PC-3 (cell line): ENCODE measurements around the gene CYP39A1. TPM values are rescaled to one million over a fixed set of nuclear protein-coding genes. Genes with fewer than 3 reads are reported as not detected.

Experiments used
- ATAC-seq: fragments of 200-7000 bp; cut with Tn5 transposase; 2 replicates; pipeline ENCODE4 v1.9.1; 2020; ENCODE audit warnings: mild to moderate bottlenecking, moderate library complexity
- BruUV-seq: library from RNA; stranded (reverse); fragments of 400-500 nt; replicated peaks from 2 replicates; lab custom pipeline; 2021; lab: Mats Ljungman, UMichigan
- CTCF ChIA-PET: fragments of 300-600 bp; sonication (Branson Sonifier 250); formaldehyde crosslinking; loops from one replicate; lab custom pipeline; 2022; ENCODE audit warnings: antibody characterized with exemption; lab: Charles Lee
- POLR2A ChIA-PET: fragments of 300-600 bp; sonication (Branson Sonifier 250); formaldehyde crosslinking; loops from one replicate; lab custom pipeline; 2022; ENCODE audit warnings: antibody characterized with exemption; ENCODE audit not compliant: unreplicated experiment; lab: Charles Lee
- DNase-seq: peaks from one replicate; pipeline ENCODE4 v3.0.0-alpha.2; 2015
- H2AFZ ChIP-seq: fragments of 300-600 bp; sonication (generic); 2 replicates; pipeline ENCODE4 v1.6.0; 2016; ENCODE audit warnings: antibody characterized with exemption, low read length
- H3F3A ChIP-seq: fragments of 300-600 bp; sonication (generic); one replicate; pipeline ENCODE4 v1.6.0; 2017; ENCODE audit warnings: antibody characterized with exemption, low read length, control low read depth, mild to moderate bottlenecking; ENCODE audit not compliant: unreplicated experiment
- H3K27ac ChIP-seq: fragments of 300-600 bp; sonication (generic); 2 replicates; pipeline ENCODE4 v1.5.1; 2016; ENCODE audit warnings: mild to moderate bottlenecking, low read length
- H3K27me3 ChIP-seq: fragments of 300-600 bp; sonication (generic); 2 replicates; pipeline ENCODE4 v1.6.1; 2016; ENCODE audit warnings: low read length, mixed read lengths
- H3K36me3 ChIP-seq: fragments of 300-600 bp; sonication (generic); 2 replicates; pipeline ENCODE4 v1.6.1; 2016; ENCODE audit warnings: low read depth, mixed run types, low read length, mixed read lengths
- H3K4me1 ChIP-seq: fragments of 300-600 bp; sonication (generic); 2 replicates; pipeline ENCODE4 v1.5.1; 2016; ENCODE audit warnings: low read length; ENCODE audit not compliant: insufficient read depth
- H3K4me2 ChIP-seq: fragments of 300-600 bp; sonication (generic); 2 replicates; pipeline ENCODE4 v1.6.0; 2016; ENCODE audit warnings: low read length
- H3K4me3 ChIP-seq: fragments of 300-600 bp; sonication (generic); 2 replicates; pipeline ENCODE4 v1.5.1; 2016; ENCODE audit warnings: mild to moderate bottlenecking, low read length, mixed read lengths
- H3K79me2 ChIP-seq: fragments of 300-600 bp; sonication (generic); 2 replicates; pipeline ENCODE4 v1.6.1; 2017; ENCODE audit warnings: low read length, mixed read lengths
- H3K9ac ChIP-seq: fragments of 300-600 bp; sonication (generic); 2 replicates; pipeline ENCODE4 v1.6.0; 2016; ENCODE audit warnings: mild to moderate bottlenecking, low read length
- H3K9me2 ChIP-seq: fragments of 300-600 bp; sonication (generic); replicated peaks from 2 replicates; pipeline ENCODE4 v1.6.1; 2016; ENCODE audit warnings: mixed run types, low read length, mixed read lengths
- H3K9me3 ChIP-seq: fragments of 300-600 bp; sonication (generic); 2 replicates; pipeline ENCODE4 v1.6.1; 2016; ENCODE audit warnings: low read length, mixed read lengths
- H4K20me1 ChIP-seq: fragments of 300-600 bp; sonication (generic); 2 replicates; pipeline ENCODE4 v1.6.1; 2016; ENCODE audit warnings: low read length, mixed read lengths
- EZH2 ChIP-seq: fragments of 300-600 bp; sonication (generic); IDR thresholded peaks from one replicate; pipeline ENCODE4 v1.6.1; 2017; ENCODE audit warnings: antibody characterized with exemption, mild to moderate bottlenecking, low read length; ENCODE audit not compliant: unreplicated experiment
- EZH2phosphoT487 ChIP-seq: fragments of 300-600 bp; sonication (generic); IDR thresholded peaks from 2 replicates; pipeline ENCODE4 v1.6.1; 2018; ENCODE audit warnings: mild to moderate bottlenecking, antibody characterized with exemption, low read length, borderline replicate concordance
- intact Hi-C: fragments of 100-400 bp; cut with micrococcal nuclease; formaldehyde crosslinking; loops from 2 replicates; pipeline ENCODE4 v1.9.0; 2023
- total RNA-seq: library from RNA; depleted of rRNA; stranded (reverse); fragments of >200 nt; gene quantifications from 2 replicates; pipeline ENCODE4 v1.2.3, GENCODE V29; 2014
- TF ChIP-seq, protein P1 (sequence below): fragments of 300-600 bp; sonication (generic); conservative IDR thresholded peaks from 2 replicates; pipeline ENCODE4 v1.5.1; 2017; ENCODE audit warnings: antibody characterized with exemption, low read depth, mild to moderate bottlenecking, low read length

The CYP39A1 gene
- total RNA-seq, 1 experiment from 2014 or later = 0.66 TPM

DNA sequence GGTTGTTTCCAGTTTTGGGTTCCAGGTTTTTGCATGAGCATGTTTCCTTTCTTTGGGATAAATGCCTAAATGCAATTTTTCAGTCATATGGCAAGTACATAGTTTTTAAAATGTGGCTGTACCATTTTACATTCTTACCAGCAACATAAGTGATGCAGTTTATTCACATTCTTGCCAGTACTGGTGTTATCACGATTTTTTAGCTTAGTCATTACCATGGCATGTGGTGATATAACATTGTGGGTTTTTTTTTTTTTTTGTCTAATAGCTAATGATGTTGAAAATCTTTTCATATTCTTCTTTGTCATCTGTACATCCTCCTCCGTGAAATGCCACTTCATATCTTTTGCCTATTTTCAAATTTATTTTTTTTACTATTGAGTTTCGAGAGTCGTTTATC lies 32.2 kb upstream of the CYP39A1 start:
- intact Hi-C loops = no loop called here
- no peaks in the 10 kb centered on the region for H3K9me3 ChIP-seq
- CTCF ChIA-PET = no interaction called here
- no peak overlapping the region for H3K27ac ChIP-seq
- no peak overlapping the region for H3K4me2 ChIP-seq
- H3K9ac ChIP-seq = no peak overlapping the region
- H3K4me3 ChIP-seq = no peak overlapping the region
- no peaks in the 10 kb centered on the region for H3K36me3 ChIP-seq
- no peaks in the 10 kb centered on the region; the same call in 1 of the 2 replicates for H3K4me1 ChIP-seq
- no peaks in the 10 kb centered on the region for H3K9me2 ChIP-seq
- POLR2A ChIA-PET = interaction anchor here (0.6 kb wide), 2 partner anchors 47 to 51 kb away, joined by 3 to 15 read pairs; no protein-coding TSS in a partner anchor
- H3F3A ChIP-seq = no peaks in the 10 kb centered on the region
- TF ChIP-seq EZH2 = no peak
- no TSS peak for BruUV-seq
- H3K27me3 ChIP-seq = no peaks in the 10 kb centered on the region
- no peak overlapping the region for H2AFZ ChIP-seq
- H3K79me2 ChIP-seq = no peaks in the 10 kb centered on the region
- no peaks in the 10 kb centered on the region for H4K20me1 ChIP-seq
- DNase-seq = peak; percentile 53
- ATAC-seq = no peak

DNA sequence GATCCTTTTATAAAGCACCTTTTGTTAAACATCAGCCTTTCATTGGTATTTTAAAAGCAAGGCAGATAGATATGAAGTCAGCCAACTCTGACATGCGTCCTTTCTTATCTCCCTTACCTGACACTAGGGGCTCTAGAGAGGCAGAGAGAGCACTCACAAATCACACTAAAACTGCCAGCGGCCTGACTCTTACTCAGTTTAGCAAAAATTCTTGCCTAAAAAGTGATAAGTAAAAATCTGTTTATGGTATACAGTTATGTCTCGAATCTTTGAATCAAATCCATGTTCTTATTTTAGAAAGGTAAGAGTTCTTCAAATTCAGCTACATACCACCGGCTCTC lies 24.7 kb upstream of the CYP39A1 start:
- no peak overlapping the region for H3K27ac ChIP-seq
- no peaks in the 10 kb centered on the region for H3F3A ChIP-seq
- no peaks in the 10 kb centered on the region for H3K79me2 ChIP-seq
- ChIA-PET POLR2A (interaction anchor here (0.6 kb wide), 1 partner anchor 134 kb away, joined by 4 read pairs; no protein-coding TSS in a partner anchor), CTCF (no interaction called here)
- no peak overlapping the region for H3K9ac ChIP-seq
- H3K9me2 ChIP-seq = no peaks in the 10 kb centered on the region
- ATAC-seq (peak; percentile 56; the same call in 1 of the 2 replicates), DNase-seq (peak; percentile 19)
- no peaks in the 10 kb centered on the region for H3K36me3 ChIP-seq
- H2AFZ ChIP-seq = no peak overlapping the region
- H3K9me3 ChIP-seq = no peaks in the 10 kb centered on the region
- no peak overlapping the region for H3K4me2 ChIP-seq
- H3K4me1 ChIP-seq = no peaks in the 10 kb centered on the region
- no peaks in the 10 kb centered on the region for H3K27me3 ChIP-seq
- no peaks in the 10 kb centered on the region for H4K20me1 ChIP-seq
- TF ChIP-seq EZH2phosphoT487 (no peak), EZH2 (no peak)
- TF ChIP-seq, protein P1, sequence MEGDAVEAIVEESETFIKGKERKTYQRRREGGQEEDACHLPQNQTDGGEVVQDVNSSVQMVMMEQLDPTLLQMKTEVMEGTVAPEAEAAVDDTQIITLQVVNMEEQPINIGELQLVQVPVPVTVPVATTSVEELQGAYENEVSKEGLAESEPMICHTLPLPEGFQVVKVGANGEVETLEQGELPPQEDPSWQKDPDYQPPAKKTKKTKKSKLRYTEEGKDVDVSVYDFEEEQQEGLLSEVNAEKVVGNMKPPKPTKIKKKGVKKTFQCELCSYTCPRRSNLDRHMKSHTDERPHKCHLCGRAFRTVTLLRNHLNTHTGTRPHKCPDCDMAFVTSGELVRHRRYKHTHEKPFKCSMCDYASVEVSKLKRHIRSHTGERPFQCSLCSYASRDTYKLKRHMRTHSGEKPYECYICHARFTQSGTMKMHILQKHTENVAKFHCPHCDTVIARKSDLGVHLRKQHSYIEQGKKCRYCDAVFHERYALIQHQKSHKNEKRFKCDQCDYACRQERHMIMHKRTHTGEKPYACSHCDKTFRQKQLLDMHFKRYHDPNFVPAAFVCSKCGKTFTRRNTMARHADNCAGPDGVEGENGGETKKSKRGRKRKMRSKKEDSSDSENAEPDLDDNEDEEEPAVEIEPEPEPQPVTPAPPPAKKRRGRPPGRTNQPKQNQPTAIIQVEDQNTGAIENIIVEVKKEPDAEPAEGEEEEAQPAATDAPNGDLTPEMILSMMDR = peak; percentile 66
- no TSS peak for BruUV-seq
- intact Hi-C loops = no loop called here
- H3K4me3 ChIP-seq = no peak overlapping the region

DNA sequence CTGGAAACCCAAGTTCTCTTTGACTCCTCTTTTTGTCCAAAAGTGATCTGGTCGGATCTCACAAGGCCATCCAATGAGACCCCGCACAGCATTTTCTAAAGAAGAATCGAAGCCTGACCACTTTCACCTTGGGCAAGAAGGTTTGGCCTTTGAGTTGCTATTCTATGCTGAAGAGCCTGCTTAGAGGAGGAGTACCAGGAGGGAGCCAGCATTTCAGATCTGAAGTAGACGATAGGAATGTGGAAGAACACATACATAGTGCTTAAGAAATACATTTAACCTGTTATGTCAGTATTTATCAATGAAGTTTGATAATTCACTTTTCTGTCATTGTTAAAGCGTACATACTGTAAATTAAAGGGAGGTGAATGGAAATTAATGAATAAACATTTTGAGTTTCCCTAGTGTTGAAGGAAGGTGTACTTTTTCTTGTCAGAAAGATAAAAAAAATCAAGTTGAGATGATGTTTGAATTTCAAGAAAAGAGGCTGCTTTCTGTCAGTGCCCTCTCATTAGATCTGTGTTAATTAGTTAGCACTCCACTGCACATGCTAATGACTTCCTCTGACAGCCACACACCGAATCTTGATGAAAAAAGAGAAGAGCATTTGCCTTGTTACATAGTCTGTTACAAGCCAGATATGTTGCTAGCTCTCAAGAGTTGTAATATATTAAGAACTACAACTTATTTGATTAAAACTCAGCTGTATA lies 24.1 kb upstream of the CYP39A1 start:
- H3K4me1 ChIP-seq = no peaks in the 10 kb centered on the region
- CTCF ChIA-PET = no interaction called here
- no peaks in the 10 kb centered on the region for H3K9me3 ChIP-seq
- TF ChIP-seq EZH2 (no peak), EZH2phosphoT487 (no peak)
- TF ChIP-seq, protein P1 = no peak
- no peaks in the 10 kb centered on the region for H3K9me2 ChIP-seq
- H3K79me2 ChIP-seq = no peaks in the 10 kb centered on the region
- no peaks in the 10 kb centered on the region for H4K20me1 ChIP-seq
- intact Hi-C loops = no loop called here
- BruUV-seq = no TSS peak
- POLR2A ChIA-PET = no interaction called here
- H3F3A ChIP-seq = no peaks in the 10 kb centered on the region
- H3K9ac ChIP-seq = no peak overlapping the region
- H3K36me3 ChIP-seq = no peaks in the 10 kb centered on the region
- no peak overlapping the region for H3K27ac ChIP-seq
- no peak overlapping the region for H3K4me2 ChIP-seq
- DNase-seq (no peak), ATAC-seq (no peak)
- H2AFZ ChIP-seq = no peak overlapping the region
- H3K4me3 ChIP-seq = no peak overlapping the region
- H3K27me3 ChIP-seq = no peaks in the 10 kb centered on the region
